Loucy (cell line): Measurements from ENCODE around the gene ADAM20.

ENCODE experiments used
- EZH2phosphoT487 ChIP-seq: fragments of 200-600 bp; IDR thresholded peaks from 2 replicates; pipeline ENCODE4 v1.6.1; 2018; ENCODE audit warnings: antibody characterized with exemption, mild to moderate bottlenecking, moderate library complexity, borderline replicate concordance
- TF ChIP-seq, protein P1 (sequence below): fragments of 200-600 bp; sonication (generic); conservative IDR thresholded peaks from 2 replicates; pipeline ENCODE4 v1.5.1; 2014; ENCODE audit warnings: mild to moderate bottlenecking, antibody characterized with exemption, low read length

DNA sequence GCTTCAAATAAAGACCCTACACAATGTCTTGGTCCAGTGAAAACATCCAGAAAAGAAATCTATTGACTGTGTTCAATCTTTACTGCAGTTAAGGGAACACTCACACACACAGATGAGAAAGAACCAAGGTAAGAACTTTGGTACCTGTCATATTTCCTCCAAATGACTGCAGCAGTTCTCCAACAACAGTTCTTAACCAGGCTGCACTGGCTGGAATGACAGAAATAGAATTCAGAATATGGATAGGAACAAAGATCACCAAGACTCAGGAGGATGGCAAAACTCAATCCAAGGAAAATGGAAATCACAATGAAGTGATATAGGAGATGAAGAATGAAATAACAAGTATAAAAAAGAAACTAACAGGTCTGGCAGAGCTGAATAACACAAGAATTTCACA lies 36.6 kb downstream of the ADAM20 start:
- TF ChIP-seq, protein P1, sequence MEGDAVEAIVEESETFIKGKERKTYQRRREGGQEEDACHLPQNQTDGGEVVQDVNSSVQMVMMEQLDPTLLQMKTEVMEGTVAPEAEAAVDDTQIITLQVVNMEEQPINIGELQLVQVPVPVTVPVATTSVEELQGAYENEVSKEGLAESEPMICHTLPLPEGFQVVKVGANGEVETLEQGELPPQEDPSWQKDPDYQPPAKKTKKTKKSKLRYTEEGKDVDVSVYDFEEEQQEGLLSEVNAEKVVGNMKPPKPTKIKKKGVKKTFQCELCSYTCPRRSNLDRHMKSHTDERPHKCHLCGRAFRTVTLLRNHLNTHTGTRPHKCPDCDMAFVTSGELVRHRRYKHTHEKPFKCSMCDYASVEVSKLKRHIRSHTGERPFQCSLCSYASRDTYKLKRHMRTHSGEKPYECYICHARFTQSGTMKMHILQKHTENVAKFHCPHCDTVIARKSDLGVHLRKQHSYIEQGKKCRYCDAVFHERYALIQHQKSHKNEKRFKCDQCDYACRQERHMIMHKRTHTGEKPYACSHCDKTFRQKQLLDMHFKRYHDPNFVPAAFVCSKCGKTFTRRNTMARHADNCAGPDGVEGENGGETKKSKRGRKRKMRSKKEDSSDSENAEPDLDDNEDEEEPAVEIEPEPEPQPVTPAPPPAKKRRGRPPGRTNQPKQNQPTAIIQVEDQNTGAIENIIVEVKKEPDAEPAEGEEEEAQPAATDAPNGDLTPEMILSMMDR: no peak
- no peak for TF ChIP-seq EZH2phosphoT487
